Measurements from ENCODE around the gene C1QL4. TPM values are rescaled to one million over a fixed set of nuclear protein-coding genes. Genes with fewer than 3 reads are reported as not detected.

C1QL4 gene
- total and polyA plus RNA-seq, 2 of the 8 experiments (the other 6 are each of a cell fraction or from before 2014, with no cell fraction given): 0.28 to 0.63 TPM

DNA sequence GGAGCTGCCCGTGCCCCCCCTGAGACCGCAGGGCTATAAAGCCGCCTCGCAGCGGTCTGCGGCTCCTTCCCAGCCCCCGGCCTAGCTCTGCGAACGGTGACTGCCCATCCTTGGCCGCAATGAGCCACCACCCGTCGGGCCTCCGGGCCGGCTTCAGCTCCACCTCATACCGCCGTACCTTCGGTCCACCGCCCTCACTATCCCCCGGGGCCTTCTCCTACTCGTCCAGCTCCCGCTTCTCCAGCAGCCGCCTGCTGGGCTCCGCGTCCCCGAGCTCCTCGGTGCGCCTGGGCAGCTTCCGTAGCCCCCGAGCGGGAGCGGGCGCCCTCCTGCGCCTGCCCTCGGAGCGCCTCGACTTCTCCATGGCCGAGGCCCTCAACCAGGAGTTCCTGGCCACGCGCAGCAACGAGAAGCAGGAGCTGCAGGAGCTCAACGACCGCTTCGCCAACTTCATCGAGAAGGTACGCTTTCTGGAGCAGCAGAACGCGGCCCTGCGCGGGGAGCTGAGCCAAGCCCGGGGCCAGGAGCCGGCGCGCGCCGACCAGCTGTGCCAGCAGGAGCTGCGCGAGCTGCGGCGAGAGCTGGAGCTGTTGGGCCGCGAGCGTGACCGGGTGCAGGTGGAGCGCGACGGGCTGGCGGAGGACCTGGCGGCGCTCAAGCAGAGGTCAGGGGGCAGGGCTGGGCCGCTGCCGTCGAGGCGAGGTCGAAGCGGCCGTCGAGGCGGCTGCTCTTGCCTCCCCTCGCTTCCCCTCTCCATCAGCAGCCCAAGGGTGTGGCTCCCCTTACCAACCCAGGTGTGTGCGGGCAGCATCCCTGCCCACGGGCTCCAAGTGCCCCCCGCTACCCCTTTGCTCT lies 41.7 kb downstream of the C1QL4 start, which contains the start of gene PRPH (continued):
- TF ChIP-seq CHD7 (IDR thresholded peaks at IDR 0.05; ENCODE audit: insufficient replicate concordance, low read length): no peak
- TF ChIP-seq NANOG (IDR thresholded peaks at IDR 0.05; ENCODE audit: insufficient read depth, low read depth, low read length, poor library complexity, severe bottlenecking): no peak
- TF ChIP-seq GTF2F1 (IDR thresholded peaks at IDR 0.05; ENCODE audit: borderline replicate concordance, low read depth, low read length): no peak
- TF ChIP-seq E2F6 (IDR thresholded peaks at IDR 0.05): peak; percentile 75
- TF ChIP-seq RBBP5 (IDR thresholded peaks at IDR 0.05; ENCODE audit: borderline replicate concordance, low read depth, low read length): no peak
- no peak for TF ChIP-seq TAF1 (IDR thresholded peaks at IDR 0.05; ENCODE audit: low read depth, low read length)
- peak; percentile 66 for TF ChIP-seq KDM4A (IDR thresholded peaks at IDR 0.05; ENCODE audit: low read depth, low read length, severe bottlenecking)
- no peak for TF ChIP-seq JUND (IDR thresholded peaks at IDR 0.05; ENCODE audit: low read length)
- TF ChIP-seq YY1 (IDR thresholded peaks at IDR 0.05; ENCODE audit: low read depth, low read length): no peak

Measured in H1 (cell line).